ENCODE data around the gene FBXO30. TPM values are rescaled to one million over a fixed set of nuclear protein-coding genes. Genes with fewer than 3 reads are reported as not detected.

Gene FBXO30
- total and polyA plus RNA-seq, 10 of the 15 experiments (the other 5 are each of a cell fraction or from before 2014, with no cell fraction given), result 1.7 to 6.9 (median 5.3) TPM

- RAD21 ChIA-PET (ENCODE audit: unreplicated experiment), result interaction anchor here (0.6 to 2.3 kb wide), 8 partner anchors 13 to 835 kb away, joined by 3 to 16 read pairs (median 4); partner anchors contain the start of gene EPM2A
These were observed 997 bp upstream of the FBXO30 start for GRCh38 chr6:145815309-145816274.

GRCh38 chr6:145814035-145814500, 527 bp downstream of the FBXO30 start:
- peak; percentile 80 for FAIRE-seq
- H3K4me2 ChIP-seq (ENCODE audit: control insufficient read depth, insufficient read depth), result peak overlapping the region; percentile 85
- RAD21 ChIA-PET (ENCODE audit: unreplicated experiment), result interaction anchor here (0.9 to 2.3 kb wide), 6 partner anchors 49 to 151 kb away, joined by 3 to 16 read pairs (median 5); no protein-coding TSS in a partner anchor
- H3K79me2 ChIP-seq (ENCODE audit: control insufficient read depth, insufficient read depth, low read length), result peaks cover 63% of the 10 kb centered on the region
- peak; percentile 26 for ATAC-seq
- H3K9ac ChIP-seq (ENCODE audit: control insufficient read depth, insufficient read depth, low read length), result peak overlapping the region; percentile 98
- peak overlapping the region; percentile 97 for H3K4me3 ChIP-seq
- POLR2A ChIA-PET, result interaction anchor here (0.9 to 2.6 kb wide), 5 partner anchors 10 to 81 kb away, joined by 3 to 18 read pairs (median 6); partner anchors contain the start of gene EPM2A
- DNase-seq (ENCODE audit: low read depth, low spot score), result peak; percentile 20
- H3K36me3 ChIP-seq (ENCODE audit: control insufficient read depth in 2 of 2, insufficient read depth in 2 of 2, low read length in 1 of 2), result no peaks in the 10 kb centered on the region; a peak in 1 of 4 replicates
- no peaks in the 10 kb centered on the region for H3K27me3 ChIP-seq (replicated peaks in 1 of 2; ENCODE audit: control insufficient read depth in 2 of 2, insufficient read depth in 2 of 2, low read length in 1 of 2)
- WGBS (ENCODE audit: insufficient coverage, insufficient replicate concordance, low lambda C conversion rate, missing lambda C conversion rate), result under 1% methylated on average over 18 of the region's 33 CpGs
- no peaks in the 10 kb centered on the region for H3K9me3 ChIP-seq (replicated peaks; ENCODE audit: control insufficient read depth, insufficient read depth, low read length)
- in situ Hi-C loops (cut with MboI) (no loop called here), intact Hi-C loops (cut with micrococcal nuclease; ENCODE audit: unreplicated experiment) (loop anchor here (1.0 to 2.0 kb wide), 4 partner anchors 51 to 150 kb away; partner anchors contain the start of genes EPM2A and SHPRH)
- SMC1A ChIA-PET (ENCODE audit: uncharacterized antibody, unreplicated experiment), result interaction anchor here (1.0 to 2.5 kb wide), 3 partner anchors 16 to 78 kb away, joined by 3 to 11 read pairs (median 8); partner anchors contain the start of gene EPM2A
- CTCF ChIA-PET, result interaction anchor here (1.2 to 1.9 kb wide), 3 partner anchors 17 to 150 kb away, joined by 3 to 9 read pairs (median 4); partner anchors contain the start of genes EPM2A and SHPRH
- peak overlapping the region; percentile 95 for H3K27ac ChIP-seq (ENCODE audit: control insufficient read depth, insufficient read depth)
- H4K20me1 ChIP-seq (ENCODE audit: control insufficient read depth, insufficient read depth), result no peaks in the 10 kb centered on the region
- peak overlapping the region; percentile 76 for H2AFZ ChIP-seq (ENCODE audit: control insufficient read depth, low read depth, low read length)
- BruUV-seq (replicated peaks), result TSS peak; percentile 56
- peaks cover 5% of the 10 kb centered on the region for H3K4me1 ChIP-seq (ENCODE audit: control insufficient read depth, insufficient read depth, low read length)
- peak; percentile 13; the same call in 1 of the 2 replicates for TF ChIP-seq MXI1 (IDR thresholded peaks at IDR 0.05; ENCODE audit: low read depth, low read length)
- peak; percentile 23; the same call in 1 of the 2 replicates for TF ChIP-seq SIN3A (IDR thresholded peaks at IDR 0.05; ENCODE audit: low read depth, low read length)
- TF ChIP-seq ZZZ3 (IDR thresholded peaks at IDR 0.05; ENCODE audit: control insufficient read depth, insufficient read length, low read depth), result no peak
- no peak for TF ChIP-seq ZNF592 (IDR thresholded peaks at IDR 0.05)
- TF ChIP-seq CREM (IDR thresholded peaks at IDR 0.05; ENCODE audit: low read depth), result no peak
- no peak for TF ChIP-seq HDAC2 (IDR thresholded peaks at IDR 0.05)
- TF ChIP-seq IKZF2 (IDR thresholded peaks at IDR 0.05), result peak in 1 of 2 experiments; percentile 16; a peak in 3 of 4 replicates

More at GRCh38 chr6:145815309-145816274, 997 bp upstream of the FBXO30 start:
- peak overlapping the region; percentile 84 for H3K4me2 ChIP-seq (ENCODE audit: control insufficient read depth, insufficient read depth)
- POLR2A ChIA-PET, result interaction anchor here (0.6 to 2.6 kb wide), 9 partner anchors 12 to 81 kb away, joined by 3 to 18 read pairs (median 4); partner anchors contain the start of gene EPM2A
- in situ Hi-C loops (cut with MboI) (no loop called here), intact Hi-C loops (cut with micrococcal nuclease; ENCODE audit: unreplicated experiment) (loop anchor here (2.0 kb wide), 3 partner anchors 49 to 81 kb away; partner anchors contain the start of gene EPM2A)
- CTCF ChIA-PET, result interaction anchor here (0.8 to 1.9 kb wide), 10 partner anchors 10 to 148 kb away, joined by 3 to 9 read pairs (median 3); partner anchors contain the start of genes EPM2A and SHPRH
- peaks cover 5% of the 10 kb centered on the region for H3K4me1 ChIP-seq (ENCODE audit: control insufficient read depth, insufficient read depth, low read length)
- BruUV-seq (replicated peaks), result no TSS peak
- H3K4me3 ChIP-seq, result peak overlapping the region; percentile 97
- peak overlapping the region; percentile 97 for H2AFZ ChIP-seq (ENCODE audit: control insufficient read depth, low read depth, low read length)
- ATAC-seq, result peak; percentile 31
- H3K9ac ChIP-seq (ENCODE audit: control insufficient read depth, insufficient read depth, low read length), result peak overlapping the region; percentile 98
- 0 out of 2 replicates have a peak, but pooled peaks have one; percentile 3 for TF ChIP-seq RUNX3 (IDR thresholded peaks at IDR 0.05; ENCODE audit: low read length)
- TF ChIP-seq RAD51 (IDR thresholded peaks at IDR 0.05), result no peak
- TF ChIP-seq EGR1 (IDR thresholded peaks at IDR 0.05; ENCODE audit: borderline replicate concordance in 1 of 2, low read depth in 2 of 2, low read length in 2 of 2), result peak in 1 of 2 experiments; percentile 44; a peak in 1 of 3 replicates
- no peaks in the 10 kb centered on the region for H3K9me3 ChIP-seq (replicated peaks; ENCODE audit: control insufficient read depth, insufficient read depth, low read length)
- H3K79me2 ChIP-seq (ENCODE audit: control insufficient read depth, insufficient read depth, low read length), result peaks cover 52% of the 10 kb centered on the region
- SMC1A ChIA-PET (ENCODE audit: uncharacterized antibody, unreplicated experiment), result interaction anchor here (0.6 to 2.5 kb wide), 10 partner anchors 9 to 96 kb away, joined by 3 to 11 read pairs (median 3); partner anchors contain the start of gene EPM2A
- no peak for DNase-seq (ENCODE audit: low read depth, low spot score)
- WGBS (ENCODE audit: insufficient coverage, insufficient replicate concordance, low lambda C conversion rate, missing lambda C conversion rate), result 10% methylated on average over 25 of the region's 25 CpGs
- no peaks in the 10 kb centered on the region for H4K20me1 ChIP-seq (ENCODE audit: control insufficient read depth, insufficient read depth)
- FAIRE-seq, result peak; percentile 52
- peak overlapping the region; percentile 95 for H3K27ac ChIP-seq (ENCODE audit: control insufficient read depth, insufficient read depth)
- H3K36me3 ChIP-seq (ENCODE audit: control insufficient read depth in 2 of 2, insufficient read depth in 2 of 2, low read length in 1 of 2), result no peaks in the 10 kb centered on the region; a peak in 1 of 4 replicates
- H3K27me3 ChIP-seq (replicated peaks in 1 of 2; ENCODE audit: control insufficient read depth in 2 of 2, insufficient read depth in 2 of 2, low read length in 1 of 2), result no peaks in the 10 kb centered on the region
